ENCODE measurements around the gene ADM5. TPM values are rescaled to one million over a fixed set of nuclear protein-coding genes. Genes with fewer than 3 reads are reported as not detected.

The ADM5 gene
- total RNA-seq, 1 experiment from 2014 or later, result 13.5 TPM

DNA sequence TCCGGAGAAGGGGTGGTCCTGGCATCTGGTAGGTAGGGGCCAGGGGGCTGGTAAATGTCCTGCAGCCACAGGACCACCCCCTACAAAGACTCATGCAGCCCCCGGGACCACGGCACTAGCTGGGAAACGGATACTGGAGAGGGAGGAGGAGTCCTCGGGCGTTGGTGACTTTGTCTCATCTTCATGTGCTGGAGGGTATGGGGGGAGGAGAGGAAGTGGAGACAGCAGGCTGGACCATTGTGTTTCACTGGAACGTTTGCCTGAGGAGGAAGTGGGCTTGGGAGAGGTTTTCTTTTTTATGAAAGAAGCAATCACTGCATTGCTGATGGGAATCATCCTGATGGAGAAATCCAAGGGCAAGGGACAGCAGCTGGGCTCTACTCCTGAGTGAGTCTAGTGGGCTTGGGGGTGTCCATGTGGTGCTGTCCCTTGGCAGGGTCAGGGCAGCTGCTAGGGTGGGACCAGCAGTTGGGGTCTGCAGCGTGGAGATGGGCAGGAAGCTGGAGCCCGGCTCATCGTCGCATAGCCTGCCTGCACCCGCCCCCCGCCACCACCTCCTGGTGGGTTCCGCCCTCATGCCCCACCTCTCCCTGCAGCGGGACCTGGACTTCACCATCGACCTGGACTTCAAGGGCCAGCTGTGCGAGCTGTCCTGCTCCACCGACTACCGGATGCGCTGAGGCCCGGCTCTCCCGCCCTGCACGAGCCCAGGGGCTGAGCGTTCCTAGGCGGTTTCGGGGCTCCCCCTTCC is 1.7 kb upstream of the ADM5 start:
- DNase-seq, result no peak

More for the DNA sequence above, 1.7 kb upstream of the ADM5 start:
- H2BK120ac ChIP-seq (ENCODE audit: low read depth, low read length, poor library complexity, severe bottlenecking), result no peak overlapping the region
- WGBS (ENCODE audit: extremely low coverage, insufficient read length, low lambda C conversion rate), result no CpG with 5 or more reads among the region's 26 CpGs
- no peak overlapping the region for H3K56ac ChIP-seq (ENCODE audit: insufficient read length, low read depth, low read length)
- H4K8ac ChIP-seq (replicated peaks; ENCODE audit: insufficient read length, low read depth, low read length), result no peak overlapping the region
- no peak overlapping the region for H3T11ph ChIP-seq (ENCODE audit: low read length)
- H3K27me3 ChIP-seq (ENCODE audit: insufficient read depth, low read length), result no peaks in the 10 kb centered on the region
- H2BK5ac ChIP-seq (ENCODE audit: insufficient read length, low read length), result no peak overlapping the region
- no peak overlapping the region for H3K23ac ChIP-seq (ENCODE audit: insufficient read length, low read depth, low read length)
- H4K5ac ChIP-seq (ENCODE audit: insufficient read length, low read depth, low read length), result no peak overlapping the region
- H3K79me2 ChIP-seq (ENCODE audit: insufficient read depth, low read length), result no peaks in the 10 kb centered on the region
- H3K4me1 ChIP-seq (ENCODE audit: insufficient read depth, low read length), result peaks cover 10% of the 10 kb centered on the region; the same call in 1 of the 2 replicates
- no peak overlapping the region for H2AFZ ChIP-seq (ENCODE audit: low read length)
- H3K4me1 Mint-ChIP-seq, result peaks cover 26 to 57% of the 10 kb centered on the region in 2 experiments
- no peak overlapping the region for H3K4ac ChIP-seq (ENCODE audit: low read depth, low read length)
- no peaks in the 10 kb centered on the region for H4K20me1 ChIP-seq (ENCODE audit: control insufficient read depth, insufficient read depth, insufficient read length)
- no peak overlapping the region for H3K4me2 ChIP-seq (ENCODE audit: insufficient read depth, insufficient read length, low read length)
- TF ChIP-seq, protein P1, sequence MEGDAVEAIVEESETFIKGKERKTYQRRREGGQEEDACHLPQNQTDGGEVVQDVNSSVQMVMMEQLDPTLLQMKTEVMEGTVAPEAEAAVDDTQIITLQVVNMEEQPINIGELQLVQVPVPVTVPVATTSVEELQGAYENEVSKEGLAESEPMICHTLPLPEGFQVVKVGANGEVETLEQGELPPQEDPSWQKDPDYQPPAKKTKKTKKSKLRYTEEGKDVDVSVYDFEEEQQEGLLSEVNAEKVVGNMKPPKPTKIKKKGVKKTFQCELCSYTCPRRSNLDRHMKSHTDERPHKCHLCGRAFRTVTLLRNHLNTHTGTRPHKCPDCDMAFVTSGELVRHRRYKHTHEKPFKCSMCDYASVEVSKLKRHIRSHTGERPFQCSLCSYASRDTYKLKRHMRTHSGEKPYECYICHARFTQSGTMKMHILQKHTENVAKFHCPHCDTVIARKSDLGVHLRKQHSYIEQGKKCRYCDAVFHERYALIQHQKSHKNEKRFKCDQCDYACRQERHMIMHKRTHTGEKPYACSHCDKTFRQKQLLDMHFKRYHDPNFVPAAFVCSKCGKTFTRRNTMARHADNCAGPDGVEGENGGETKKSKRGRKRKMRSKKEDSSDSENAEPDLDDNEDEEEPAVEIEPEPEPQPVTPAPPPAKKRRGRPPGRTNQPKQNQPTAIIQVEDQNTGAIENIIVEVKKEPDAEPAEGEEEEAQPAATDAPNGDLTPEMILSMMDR (conservative IDR thresholded peaks at IDR 0.05), result no peak
- no peaks in the 10 kb centered on the region for H3K79me1 ChIP-seq (ENCODE audit: insufficient read depth, low read depth, low read length, poor library complexity, severe bottlenecking)
- H2AK5ac ChIP-seq (ENCODE audit: insufficient read length, low read length), result no peak overlapping the region
- no peak overlapping the region for H3K18ac ChIP-seq (ENCODE audit: insufficient read length, low read depth, low read length)
- no peak overlapping the region for H2BK20ac ChIP-seq (ENCODE audit: low read depth, low read length, poor library complexity, severe bottlenecking)
- H4K91ac ChIP-seq (ENCODE audit: insufficient read length, low read depth, low read length), result no peak overlapping the region
- peaks cover 30 to 60% (median 49%) of the 10 kb centered on the region in 3 experiments for H3K36me3 Mint-ChIP-seq (ENCODE audit: insufficient read depth in 1 of 3, low read depth in 3 of 3)
- peaks cover 0 to 3% of the 10 kb centered on the region in 2 experiments; a peak in 2 of 5 replicates for H3K9me3 Mint-ChIP-seq
- no peak overlapping the region for H3K9ac ChIP-seq (ENCODE audit: extremely low read depth, insufficient read length, low read length)
- no peak overlapping the region for H2BK15ac ChIP-seq (ENCODE audit: low read depth, low read length)
- peak overlapping the region in 1 of 3 experiments; percentile 88; a peak in 3 of 7 replicates for H3K27ac Mint-ChIP-seq
- H2BK12ac ChIP-seq (ENCODE audit: insufficient read length, low read depth, low read length), result no peak overlapping the region
- H3K23me2 ChIP-seq (ENCODE audit: insufficient read length, low read depth, low read length, poor library complexity, severe bottlenecking), result peaks cover 19% of the 10 kb centered on the region
- H3K14ac ChIP-seq (ENCODE audit: insufficient read depth, low read length), result no peak overlapping the region
- peak overlapping the region in 1 of 2 experiments; percentile 14; a peak in 1 of 5 replicates for H3K4me3 Mint-ChIP-seq
- H3K27me3 Mint-ChIP-seq (ENCODE audit: low read depth), result no peaks in the 10 kb centered on the region; the same call in 1 of the 2 replicates
- no peak overlapping the region for H3K27ac ChIP-seq (ENCODE audit: insufficient read length, low read depth, low read length)
- no peaks in the 10 kb centered on the region for H3K9me3 ChIP-seq (ENCODE audit: control insufficient read depth, low read depth, low read length)

All from H9 (cell line).